IMR-90 (cell line): Measurements from ENCODE around the gene C6orf15. TPM values are rescaled to one million over a fixed set of nuclear protein-coding genes. Genes with fewer than 3 reads are reported as not detected.

ENCODE experiments used
- ATAC-seq: fragments of 200-7000 bp; cut with Tn5 transposase; 2 replicates; pipeline ENCODE4 v1.9.1; 2020; ENCODE audit warnings: low read depth, mild to moderate bottlenecking, moderate library complexity
- BruUV-seq: library from RNA; stranded (reverse); fragments of 400-500 nt; replicated peaks from 2 replicates; lab custom pipeline; 2021; lab: Mats Ljungman, UMichigan
- CTCF ChIA-PET: fragments of 300-600 bp; formaldehyde crosslinking; extraction: SDS; loops from one replicate; lab custom pipeline; 2021; ENCODE audit warnings: antibody characterized with exemption; lab: Yijun Ruan, JAX
- POLR2A ChIA-PET: fragments of 300-600 bp; sonication (Branson Sonifier 250); formaldehyde crosslinking; loops from one replicate; lab custom pipeline; 2022; ENCODE audit warnings: antibody characterized with exemption; ENCODE audit not compliant: unreplicated experiment; lab: Charles Lee
- DNase-seq: peaks from one replicate; pipeline ENCODE4 v3.0.0; 2013
- H2AFZ ChIP-seq: replicated peaks from 2 replicates; pipeline ENCODE3; 2013; ENCODE audit warnings: low read length, mild to moderate bottlenecking; ENCODE audit not compliant: poor library complexity
- H2AK5ac ChIP-seq: 2 replicates; pipeline ENCODE4 v1.6.1; 2013; ENCODE audit warnings: low read depth, low read length, inconsistent platforms
- H2AK9ac ChIP-seq: replicated peaks from 2 replicates; pipeline ENCODE3; 2013; ENCODE audit warnings: mild to moderate bottlenecking, low read depth, low read length, moderate library complexity; ENCODE audit not compliant: poor library complexity
- H2BK120ac ChIP-seq: 2 replicates; pipeline ENCODE4 v1.6.1; 2013; ENCODE audit warnings: low read depth, low read length, inconsistent platforms
- H2BK15ac ChIP-seq: 3 replicates; pipeline ENCODE4 v1.6.1; 2013; ENCODE audit warnings: low read depth, low read length, inconsistent platforms
- H2BK20ac ChIP-seq: 2 replicates; pipeline ENCODE4 v1.6.1; 2013; ENCODE audit warnings: low read depth, mild to moderate bottlenecking, inconsistent platforms, low read length, moderate library complexity
- H2BK5ac ChIP-seq: 2 replicates; pipeline ENCODE4 v1.6.1; 2013; ENCODE audit warnings: mild to moderate bottlenecking, low read depth, low read length, inconsistent platforms; ENCODE audit not compliant: poor library complexity, severe bottlenecking
- H3K14ac ChIP-seq: replicated peaks from 2 replicates; pipeline ENCODE4 v1.6.1; 2013; ENCODE audit warnings: low read depth, low read length, inconsistent platforms
- H3K18ac ChIP-seq: 2 replicates; pipeline ENCODE4 v1.6.1; 2013; ENCODE audit warnings: low read depth, low read length, control low read depth
- H3K23ac ChIP-seq: 2 replicates; pipeline ENCODE4 v1.6.1; 2013; ENCODE audit warnings: low read depth, low read length, inconsistent platforms
- H3K27ac ChIP-seq: 2 replicates; pipeline ENCODE4 v1.5.1; 2013; ENCODE audit warnings: mild to moderate bottlenecking, control low read depth, low read length; ENCODE audit not compliant: insufficient read depth
- H3K27me3 ChIP-seq: 2 replicates; pipeline ENCODE4 v1.6.1; 2013; ENCODE audit warnings: low read length; ENCODE audit not compliant: control insufficient read depth, insufficient read depth
- H3K36me3 ChIP-seq: 2 replicates; pipeline ENCODE4 v1.6.1; 2013; ENCODE audit warnings: low read length, mixed read lengths; ENCODE audit not compliant: control insufficient read depth, insufficient read depth
- H3K4ac ChIP-seq: 2 replicates; pipeline ENCODE4 v1.6.1; 2013; ENCODE audit warnings: low read depth, low read length, inconsistent platforms
- H3K4me1 ChIP-seq: 2 replicates; pipeline ENCODE4 v1.6.1; 2013; ENCODE audit warnings: low read length, mixed read lengths; ENCODE audit not compliant: control insufficient read depth, insufficient read depth
- H3K4me2 ChIP-seq: 2 replicates; pipeline ENCODE4 v1.6.1; 2013; ENCODE audit warnings: low read depth, mild to moderate bottlenecking, control low read depth, low read length, moderate library complexity
- H3K4me3 ChIP-seq: 2 replicates; pipeline ENCODE4 v1.5.1; 2013; ENCODE audit warnings: low read depth, mild to moderate bottlenecking, control low read depth, low read length, moderate library complexity; ENCODE audit not compliant: insufficient read depth
- H3K56ac ChIP-seq: 2 replicates; pipeline ENCODE4 v1.6.1; 2013; ENCODE audit warnings: low read length, inconsistent platforms; ENCODE audit not compliant: insufficient read depth; ENCODE audit errors: extremely low read depth
- H3K79me1 ChIP-seq, 2 experiments: 2 replicates each; pipeline ENCODE4 v1.6.1; 2013; ENCODE audit warnings: low read length in 2 of 2, inconsistent platforms in 1 of 2, low read depth in 1 of 2
- H3K9ac ChIP-seq: 2 replicates; pipeline ENCODE4 v1.6.1; 2013; ENCODE audit warnings: low read depth, low read length, control low read depth
- H3K9me1 ChIP-seq: 2 replicates; pipeline ENCODE4 v1.6.1; 2013; ENCODE audit warnings: low read length, inconsistent platforms; ENCODE audit not compliant: insufficient read depth
- H3K9me3 ChIP-seq: 2 replicates; pipeline ENCODE4 v1.6.1; 2013; ENCODE audit warnings: low read length; ENCODE audit not compliant: control insufficient read depth, insufficient read depth
- H4K20me1 ChIP-seq: 2 replicates; pipeline ENCODE4 v1.6.1; 2013; ENCODE audit warnings: low read length, inconsistent platforms; ENCODE audit not compliant: insufficient read depth
- H4K5ac ChIP-seq: 2 replicates; pipeline ENCODE4 v1.6.1; 2013; ENCODE audit warnings: mild to moderate bottlenecking, low read depth, low read length, control low read depth
- H4K8ac ChIP-seq, 2 experiments: 2 replicates each; pipeline ENCODE4 v1.6.1; 2013; ENCODE audit warnings: low read depth in 2 of 2, low read length in 2 of 2, control low read depth in 1 of 2, inconsistent platforms in 1 of 2
- H4K91ac ChIP-seq: 2 replicates; pipeline ENCODE4 v1.6.1; 2013; ENCODE audit warnings: low read depth, low read length, inconsistent platforms; ENCODE audit not compliant: insufficient read depth
- CEBPB ChIP-seq: IDR thresholded peaks from 2 replicates; pipeline ENCODE4 v1.6.1; 2012; ENCODE audit warnings: low read depth, low read length, improper control_type of control experiment
- CHD1 ChIP-seq: IDR thresholded peaks from 2 replicates; pipeline ENCODE4 v1.6.1; 2012; ENCODE audit warnings: low read depth, low read length, improper control_type of control experiment
- ELK1 ChIP-seq: fragments of 150-350 bp; IDR thresholded peaks from 2 replicates; pipeline ENCODE4 v1.6.1; 2016; ENCODE audit warnings: low read depth, mild to moderate bottlenecking, low read length, moderate library complexity, borderline replicate concordance
- FOS ChIP-seq: fragments of 150-350 bp; IDR thresholded peaks from 2 replicates; pipeline ENCODE4 v1.6.1; 2016; ENCODE audit warnings: low read depth, low read length
- MAFK ChIP-seq: IDR thresholded peaks from 2 replicates; pipeline ENCODE4 v1.6.1; 2012; ENCODE audit warnings: low read depth, low read length, improper control_type of control experiment
- MAZ ChIP-seq: IDR thresholded peaks from 2 replicates; pipeline ENCODE4 v1.6.1; 2012; ENCODE audit warnings: low read depth, mild to moderate bottlenecking, low read length, improper control_type of control experiment, moderate library complexity, borderline replicate concordance
- MXI1 ChIP-seq: IDR thresholded peaks from 2 replicates; pipeline ENCODE4 v1.6.1; 2012; ENCODE audit warnings: low read depth, mild to moderate bottlenecking, low read length, moderate library complexity, borderline replicate concordance
- NFE2L2 ChIP-seq: fragments of 150-350 bp; IDR thresholded peaks from 2 replicates; pipeline ENCODE4 v1.6.1; 2016; ENCODE audit warnings: low read depth, mild to moderate bottlenecking, low read length
- POLR2A ChIP-seq: IDR thresholded peaks from 2 replicates; pipeline ENCODE4 v1.6.1; 2012; ENCODE audit warnings: mild to moderate bottlenecking, low read depth, low read length
- RAD21 ChIP-seq: IDR thresholded peaks from 2 replicates; pipeline ENCODE4 v1.6.1; 2012; ENCODE audit warnings: low read length, improper control_type of control experiment
- RCOR1 ChIP-seq: IDR thresholded peaks from 2 replicates; pipeline ENCODE4 v1.6.1; 2012; ENCODE audit warnings: mild to moderate bottlenecking, low read length, improper control_type of control experiment; ENCODE audit not compliant: insufficient replicate concordance
- RFX5 ChIP-seq: IDR thresholded peaks from 2 replicates; pipeline ENCODE4 v1.8.0; 2012; ENCODE audit warnings: low read depth, mild to moderate bottlenecking, low read length, moderate library complexity
- SMC3 ChIP-seq: fragments of 150-350 bp; IDR thresholded peaks from 2 replicates; pipeline ENCODE4 v1.6.1; 2016; ENCODE audit warnings: low read depth, mild to moderate bottlenecking, antibody characterized with exemption, low read length, moderate library complexity
- WGBS, 2 experiments: methylation state at CpG; one replicate each; pipeline versions ENCODE4 v1.1.5 to v1.1.7; 2013; ENCODE audit warnings: missing lambda C conversion rate in 2 of 2; ENCODE audit not compliant: insufficient read length in 1 of 2; ENCODE audit errors: extremely low coverage in 2 of 2; 5-methylcytosine and 5-hydroxymethylcytosine counted together
- dilution Hi-C: fragments of 300-500 bp; cut with HindIII; formaldehyde crosslinking; loops from one replicate; pipeline ENCODE4 v1.14.3; 2018; ENCODE audit warnings: low sequenced_read_pairs; ENCODE audit not compliant: unreplicated experiment
- in situ Hi-C: fragments of 300-500 bp; cut with MboI; formaldehyde crosslinking; loops from 3 replicates; pipeline ENCODE4 v1.14.3; 2019; ENCODE audit warnings: low sequenced_read_pairs, inconsistent platforms, mixed read lengths
- intact Hi-C: fragments of 100-400 bp; cut with micrococcal nuclease; formaldehyde crosslinking; loops from 2 replicates; pipeline ENCODE4 v1.10.0; 2022
- polyA plus RNA-seq, 3 experiments: library from polyadenylated mRNA; depleted of rRNA; stranded (reverse); fragments of >200 nt; gene quantifications; 2 replicates each; pipeline ENCODE4 v1.2.3, GENCODE V29; 2012; ENCODE audit warnings: low replicate concordance in 1 of 3
- total RNA-seq: library from RNA; depleted of rRNA; stranded (reverse); fragments of >200 nt; gene quantifications from 2 replicates; pipeline ENCODE4 v1.2.3, GENCODE V29; 2012
- TF ChIP-seq, protein P1 (sequence below): conservative IDR thresholded peaks from 2 replicates; pipeline ENCODE4 v1.5.1; 2012; ENCODE audit warnings: mild to moderate bottlenecking, low read depth, low read length, improper control_type of control experiment
- TF ChIP-seq, protein P2 (sequence below): fragments of 150-350 bp; IDR thresholded peaks from 2 replicates; pipeline ENCODE4 v1.6.1; 2017; ENCODE audit warnings: mild to moderate bottlenecking, antibody characterized with exemption, low read length, low read depth

Gene C6orf15
- total and polyA plus RNA-seq, 2 of the 4 experiments (the other 2 are of a cell fraction): not detected

DNA sequence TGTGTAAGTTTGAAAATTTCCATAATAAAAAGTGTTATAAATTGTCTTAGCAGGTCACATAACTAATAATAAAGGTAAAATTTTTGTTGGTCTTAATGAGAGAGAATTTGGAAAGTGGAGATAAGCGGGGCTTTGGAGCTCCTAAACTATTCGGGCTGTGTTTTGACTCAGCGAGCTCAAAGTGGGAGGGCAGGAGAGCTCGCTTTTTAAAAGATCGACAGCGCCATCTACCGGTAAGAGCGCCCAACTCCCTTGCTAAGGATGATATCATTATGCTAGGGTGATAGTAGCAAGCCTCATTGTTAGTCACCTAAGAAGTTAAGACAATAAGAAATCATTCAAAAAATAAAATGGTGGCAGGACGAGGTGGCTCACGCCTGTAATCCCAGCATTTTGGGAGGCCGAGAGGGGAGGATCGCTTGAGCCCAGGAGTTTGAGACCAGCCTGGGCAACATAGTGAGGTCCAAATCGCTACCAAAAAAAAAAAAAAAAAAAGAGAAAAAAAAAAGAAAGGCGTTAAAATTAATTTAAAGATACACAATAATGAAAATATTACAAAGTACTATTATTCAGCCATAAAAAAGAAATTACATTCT is 24.8 kb downstream of the C6orf15 start:
- no TSS peak for BruUV-seq
- H4K8ac ChIP-seq: no peak overlapping the region
- no CpG with 5 or more reads among the region's 14 CpGs for WGBS, 2 experiments
- no peak for TF ChIP-seq POLR2A
- TF ChIP-seq CEBPB: no peak
- no peak for TF ChIP-seq MXI1
- TF ChIP-seq, protein P1, sequence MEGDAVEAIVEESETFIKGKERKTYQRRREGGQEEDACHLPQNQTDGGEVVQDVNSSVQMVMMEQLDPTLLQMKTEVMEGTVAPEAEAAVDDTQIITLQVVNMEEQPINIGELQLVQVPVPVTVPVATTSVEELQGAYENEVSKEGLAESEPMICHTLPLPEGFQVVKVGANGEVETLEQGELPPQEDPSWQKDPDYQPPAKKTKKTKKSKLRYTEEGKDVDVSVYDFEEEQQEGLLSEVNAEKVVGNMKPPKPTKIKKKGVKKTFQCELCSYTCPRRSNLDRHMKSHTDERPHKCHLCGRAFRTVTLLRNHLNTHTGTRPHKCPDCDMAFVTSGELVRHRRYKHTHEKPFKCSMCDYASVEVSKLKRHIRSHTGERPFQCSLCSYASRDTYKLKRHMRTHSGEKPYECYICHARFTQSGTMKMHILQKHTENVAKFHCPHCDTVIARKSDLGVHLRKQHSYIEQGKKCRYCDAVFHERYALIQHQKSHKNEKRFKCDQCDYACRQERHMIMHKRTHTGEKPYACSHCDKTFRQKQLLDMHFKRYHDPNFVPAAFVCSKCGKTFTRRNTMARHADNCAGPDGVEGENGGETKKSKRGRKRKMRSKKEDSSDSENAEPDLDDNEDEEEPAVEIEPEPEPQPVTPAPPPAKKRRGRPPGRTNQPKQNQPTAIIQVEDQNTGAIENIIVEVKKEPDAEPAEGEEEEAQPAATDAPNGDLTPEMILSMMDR: peak; percentile 89
- peak; percentile 66 for TF ChIP-seq SMC3
- TF ChIP-seq NFE2L2: no peak
- no peak for TF ChIP-seq RFX5
- peak; percentile 49; the same call in 1 of the 2 replicates for TF ChIP-seq MAZ
- TF ChIP-seq RAD21: peak; percentile 84
- TF ChIP-seq FOS: no peak
- TF ChIP-seq ELK1: no peak
- no peak; the same call in 1 of the 2 replicates for TF ChIP-seq CHD1
- TF ChIP-seq MAFK: no peak
- TF ChIP-seq RCOR1: no peak
- TF ChIP-seq, protein P2, sequence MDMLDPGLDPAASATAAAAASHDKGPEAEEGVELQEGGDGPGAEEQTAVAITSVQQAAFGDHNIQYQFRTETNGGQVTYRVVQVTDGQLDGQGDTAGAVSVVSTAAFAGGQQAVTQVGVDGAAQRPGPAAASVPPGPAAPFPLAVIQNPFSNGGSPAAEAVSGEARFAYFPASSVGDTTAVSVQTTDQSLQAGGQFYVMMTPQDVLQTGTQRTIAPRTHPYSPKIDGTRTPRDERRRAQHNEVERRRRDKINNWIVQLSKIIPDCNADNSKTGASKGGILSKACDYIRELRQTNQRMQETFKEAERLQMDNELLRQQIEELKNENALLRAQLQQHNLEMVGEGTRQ: no peak

More for the DNA sequence above, 24.8 kb downstream of the C6orf15 start:
- H3K18ac ChIP-seq: no peak overlapping the region
- H2AFZ ChIP-seq: no peak overlapping the region
- no peak overlapping the region for H2AK5ac ChIP-seq
- no peak overlapping the region for H2BK120ac ChIP-seq
- peaks cover 2% of the 10 kb centered on the region; the same call in 1 of the 2 replicates for H3K9me3 ChIP-seq
- in situ Hi-C loops (loop anchor here (25.0 kb wide), 1 partner anchor 600 kb away; the partner anchor contains the start of gene HLA-E), intact Hi-C loops (loop anchor here (1.0 to 5.0 kb wide), 6 partner anchors 172 to 545 kb away; partner anchors contain the start of genes FLOT1 and IER3), dilution Hi-C loops (no loop called here)
- H3K36me3 ChIP-seq: no peaks in the 10 kb centered on the region
- peak; percentile 86 for DNase-seq
- ChIA-PET POLR2A (interaction anchor here (0.7 kb wide), 1 partner anchor 361 kb away, joined by 3 read pairs; no protein-coding TSS in a partner anchor), CTCF (interaction anchor here (0.6 to 2.1 kb wide), 12 partner anchors 9 to 546 kb away, joined by 3 to 25 read pairs (median 4); partner anchors contain the start of genes PSORS1C1 and VARS2)
- ATAC-seq: peak; percentile 89
- H2BK5ac ChIP-seq: peak overlapping the region; percentile 11
- H4K20me1 ChIP-seq: 0 out of 2 replicates have a peak, but pooled peaks cover 3% of the 10 kb centered on the region
- no peak overlapping the region for H3K56ac ChIP-seq
- H3K9me1 ChIP-seq: 0 out of 2 replicates have a peak, but pooled peaks cover 2% of the 10 kb centered on the region
- H4K5ac ChIP-seq: no peak overlapping the region
- no peak overlapping the region for H2AK9ac ChIP-seq
- H2BK15ac ChIP-seq: no peak overlapping the region
- no peaks in the 10 kb centered on the region for H3K79me1 ChIP-seq
- H3K4me3 ChIP-seq: no peak overlapping the region
- no peak overlapping the region for H3K23ac ChIP-seq
- no peak overlapping the region for H4K91ac ChIP-seq
- peak overlapping the region; percentile 70 for H3K4me2 ChIP-seq
- no peaks in the 10 kb centered on the region; the same call in 1 of the 2 replicates for H3K27me3 ChIP-seq
- H3K9ac ChIP-seq: no peak overlapping the region
- no peak overlapping the region for H2BK20ac ChIP-seq
- no peak overlapping the region for H3K14ac ChIP-seq
- no peak overlapping the region for H3K4ac ChIP-seq
- peaks cover 10% of the 10 kb centered on the region for H3K4me1 ChIP-seq
- no peak overlapping the region for H3K27ac ChIP-seq
